Keratinocyte (primary cell): ENCODE data around the gene PALD1. TPM values are rescaled to one million over a fixed set of nuclear protein-coding genes. Genes with fewer than 3 reads are reported as not detected.
"Not testable (repeated sequence)": the region's sequence is repeated elsewhere in the genome, so short reads cannot be mapped to it uniquely, and the experiment has no call there.

Experiments
- DNase-seq: peaks from one replicate; pipeline ENCODE4 v3.0.0-alpha.2; 2011; ENCODE audit warnings: low read depth, missing footprints, low spot score
- FAIRE-seq: peaks from 2 replicates; lab custom pipeline; 2011; peaks lifted over from hg19 to GRCh38; lab: Jason Lieb, UNC
- H2AFZ ChIP-seq: 2 replicates; pipeline ENCODE4 v1.6.0; 2012; ENCODE audit warnings: low read length, control low read depth, inconsistent platforms; ENCODE audit not compliant: control insufficient read depth
- H3K27ac ChIP-seq: 2 replicates; pipeline ENCODE4 v1.5.1; 2011; ENCODE audit warnings: low read length; ENCODE audit not compliant: control insufficient read depth, insufficient read depth
- H3K27me3 ChIP-seq: 3 replicates; pipeline ENCODE4 v1.6.0; 2011; ENCODE audit warnings: low read length; ENCODE audit not compliant: control insufficient read depth, insufficient read depth; ENCODE audit errors: extremely low read depth
- H3K36me3 ChIP-seq, 2 experiments: 2 replicates in 1 of 2; 3 replicates in 1 of 2; pipeline ENCODE4 v1.5.1; 2011; ENCODE audit warnings: low read length in 2 of 2, mild to moderate bottlenecking in 1 of 2; ENCODE audit not compliant: control insufficient read depth in 2 of 2, insufficient read depth in 2 of 2; ENCODE audit errors: extremely low read depth in 1 of 2
- H3K4me1 ChIP-seq: 3 replicates; pipeline ENCODE4 v1.5.1; 2011; ENCODE audit warnings: low read length; ENCODE audit not compliant: control insufficient read depth, insufficient read depth; ENCODE audit errors: extremely low read depth
- H3K4me2 ChIP-seq: 3 replicates; pipeline ENCODE4 v1.6.0; 2011; ENCODE audit warnings: low read depth, low read length; ENCODE audit not compliant: control insufficient read depth, insufficient read depth; ENCODE audit errors: extremely low read depth
- H3K4me3 ChIP-seq, 3 experiments: fragments of 200-600 bp in 1 of 3; sonication (generic) in 1 of 3; 2 replicates in 2 of 3; 3 replicates in 1 of 3; pipeline ENCODE4 v1.5.1; 2011 to 2016; ENCODE audit warnings: low read length in 3 of 3, mild to moderate bottlenecking in 3 of 3, control low read depth in 2 of 3, inconsistent platforms in 1 of 3, low read depth in 1 of 3, mixed read lengths in 1 of 3, mixed run types in 1 of 3, moderate library complexity in 1 of 3; ENCODE audit not compliant: control insufficient read depth in 2 of 3, insufficient read depth in 2 of 3; ENCODE audit errors: extremely low read depth in 1 of 3
- H3K79me2 ChIP-seq: 2 replicates; pipeline ENCODE4 v1.6.0; 2012; ENCODE audit warnings: low read length; ENCODE audit not compliant: control insufficient read depth, insufficient read depth
- H3K9ac ChIP-seq: 3 replicates; pipeline ENCODE4 v1.6.0; 2011; ENCODE audit warnings: low read length; ENCODE audit not compliant: control insufficient read depth, insufficient read depth; ENCODE audit errors: extremely low read depth
- H3K9me1 ChIP-seq: 3 replicates; pipeline ENCODE4 v1.6.0; 2011; ENCODE audit warnings: low read length; ENCODE audit not compliant: control insufficient read depth, insufficient read depth; ENCODE audit errors: extremely low read depth
- H3K9me3 ChIP-seq: 2 replicates; pipeline ENCODE4 v1.5.1; 2012; ENCODE audit warnings: low read depth, low read length; ENCODE audit not compliant: control insufficient read depth
- H4K20me1 ChIP-seq: 3 replicates; pipeline ENCODE4 v1.6.0; 2011; ENCODE audit warnings: low read length; ENCODE audit not compliant: control insufficient read depth, insufficient read depth; ENCODE audit errors: extremely low read depth
- EZH2 ChIP-seq: IDR thresholded peaks from one replicate; pipeline ENCODE4 v1.6.1; 2012; ENCODE audit warnings: inconsistent platforms, mild to moderate bottlenecking, low read length, moderate library complexity
- dilution Hi-C: fragments of 300-500 bp; cut with MboI; formaldehyde crosslinking; loops from one replicate; pipeline ENCODE4 v1.7.0; 2020; ENCODE audit warnings: low sequenced_read_pairs; ENCODE audit not compliant: extremely low pct_ligation_motif_present
- polyA plus RNA-seq, 5 experiments: library from polyadenylated mRNA; depleted of rRNA in 3 of 5; stranded (reverse) in 3 of 5; stranded (forward) in 1 of 5; unstranded in 1 of 5; fragments of >200 nt; gene quantifications; 1 replicate in 1 of 5; 2 replicates in 3 of 5; 3 replicates in 1 of 5; pipeline versions ENCODE4 v1.2.1 to v1.2.3, GENCODE V29; 2011 to 2012; ENCODE audit warnings: missing spikeins in 2 of 5, low read depth in 1 of 5, low replicate concordance in 1 of 5
- TF ChIP-seq, protein P1 (sequence below), 3 experiments: IDR thresholded peaks in 1 of 3; conservative IDR thresholded peaks in 1 of 3; optimal IDR thresholded peaks in 1 of 3; 2 replicates in 2 of 3; 3 replicates in 1 of 3; pipeline versions ENCODE3 to v1.5.1; 2011; ENCODE audit warnings: low read length in 3 of 3, mild to moderate bottlenecking in 3 of 3, moderate library complexity in 2 of 3, control low read depth in 1 of 3, inconsistent platforms in 1 of 3; ENCODE audit not compliant: insufficient read depth in 2 of 3; ENCODE audit errors: extremely low read depth in 1 of 3

Gene PALD1
- polyA plus RNA-seq, 1 donor (not counting 4 experiments of a cell fraction or from before 2014, with no cell fraction given) = 0.83 TPM

DNA sequence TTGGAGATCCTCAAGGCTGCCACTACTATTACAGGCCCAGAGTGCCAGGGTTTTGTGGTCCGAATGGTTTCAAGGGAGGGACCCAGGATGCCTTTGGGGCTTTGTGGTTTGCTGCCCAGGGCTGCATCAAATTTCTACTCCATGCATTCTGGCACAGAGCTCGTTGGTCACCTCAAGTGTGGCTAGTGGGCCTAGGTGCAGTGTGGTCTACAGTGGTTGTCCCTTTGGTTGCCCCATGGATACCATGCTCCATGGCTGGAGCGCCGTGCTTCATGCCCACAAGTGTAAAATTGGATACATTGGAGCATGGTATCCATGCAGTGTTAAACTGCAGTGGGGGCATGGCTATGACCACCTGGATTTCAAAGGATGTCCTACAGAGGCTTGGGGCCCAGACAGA is 129.4 kb downstream of the PALD1 start:
- Histone ChIP-seq H3K9me1 (no peaks in the 10 kb centered on the region), H3K9ac (no peak overlapping the region), H3K79me2 (no peaks in the 10 kb centered on the region), H3K4me2 (no peak overlapping the region), H2AFZ (no peak overlapping the region), H3K27ac (no peak overlapping the region), H3K36me3 (no peaks in the 10 kb centered on the region), H3K4me1 (no peaks in the 10 kb centered on the region), H3K4me3 (no peak overlapping the region), H4K20me1 (no peaks in the 10 kb centered on the region), H3K9me3 (no peaks in the 10 kb centered on the region), H3K27me3 (no peaks in the 10 kb centered on the region)
- FAIRE-seq (no peak), DNase-seq (no peak)
- TF ChIP-seq, protein P1, sequence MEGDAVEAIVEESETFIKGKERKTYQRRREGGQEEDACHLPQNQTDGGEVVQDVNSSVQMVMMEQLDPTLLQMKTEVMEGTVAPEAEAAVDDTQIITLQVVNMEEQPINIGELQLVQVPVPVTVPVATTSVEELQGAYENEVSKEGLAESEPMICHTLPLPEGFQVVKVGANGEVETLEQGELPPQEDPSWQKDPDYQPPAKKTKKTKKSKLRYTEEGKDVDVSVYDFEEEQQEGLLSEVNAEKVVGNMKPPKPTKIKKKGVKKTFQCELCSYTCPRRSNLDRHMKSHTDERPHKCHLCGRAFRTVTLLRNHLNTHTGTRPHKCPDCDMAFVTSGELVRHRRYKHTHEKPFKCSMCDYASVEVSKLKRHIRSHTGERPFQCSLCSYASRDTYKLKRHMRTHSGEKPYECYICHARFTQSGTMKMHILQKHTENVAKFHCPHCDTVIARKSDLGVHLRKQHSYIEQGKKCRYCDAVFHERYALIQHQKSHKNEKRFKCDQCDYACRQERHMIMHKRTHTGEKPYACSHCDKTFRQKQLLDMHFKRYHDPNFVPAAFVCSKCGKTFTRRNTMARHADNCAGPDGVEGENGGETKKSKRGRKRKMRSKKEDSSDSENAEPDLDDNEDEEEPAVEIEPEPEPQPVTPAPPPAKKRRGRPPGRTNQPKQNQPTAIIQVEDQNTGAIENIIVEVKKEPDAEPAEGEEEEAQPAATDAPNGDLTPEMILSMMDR (optimal IDR thresholded peaks at IDR 0.05 in 1 of 3, IDR thresholded peaks at IDR 0.05 in 1 of 3, conservative IDR thresholded peaks at IDR 0.05 in 1 of 3; ENCODE audit: extremely low read depth in 1 of 3, insufficient read depth in 2 of 3, low read length in 3 of 3) = no peak
- no peak for TF ChIP-seq EZH2
- dilution Hi-C loops = no loop called here

DNA sequence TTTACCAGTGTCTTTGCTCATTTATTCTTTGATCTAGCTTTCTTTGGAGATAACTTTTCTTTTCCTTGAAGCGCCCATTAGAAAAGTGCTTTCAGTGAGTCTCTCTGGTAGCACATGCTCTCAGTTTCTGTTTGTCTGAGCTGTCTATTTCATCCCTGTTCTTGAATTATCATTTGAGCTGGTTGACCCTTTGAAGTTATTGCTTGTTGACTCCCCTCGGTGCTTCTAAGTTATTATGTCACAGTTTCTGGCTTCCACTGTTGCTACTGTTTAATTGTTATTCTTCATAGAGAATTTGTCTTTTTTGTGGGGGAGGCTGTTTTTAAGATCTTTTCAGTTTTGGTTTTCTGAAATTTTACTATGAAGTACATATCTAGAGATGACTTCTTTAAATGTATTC is 135.4 kb downstream of the PALD1 start:
- Histone ChIP-seq H3K4me2 (no peak overlapping the region), H3K9me3 (no peaks in the 10 kb centered on the region), H3K4me3 (no peak overlapping the region), H4K20me1 (no peaks in the 10 kb centered on the region), H3K9me1 (no peaks in the 10 kb centered on the region), H3K9ac (no peak overlapping the region), H3K79me2 (no peaks in the 10 kb centered on the region), H2AFZ (no peak overlapping the region), H3K4me1 (peaks cover 6% of the 10 kb centered on the region), H3K36me3 (no peaks in the 10 kb centered on the region), H3K27ac (no peak overlapping the region), H3K27me3 (no peaks in the 10 kb centered on the region)
- DNase-seq = no peak
- TF ChIP-seq, protein P1 (optimal IDR thresholded peaks at IDR 0.05 in 1 of 3, IDR thresholded peaks at IDR 0.05 in 1 of 3, conservative IDR thresholded peaks at IDR 0.05 in 1 of 3; ENCODE audit: extremely low read depth in 1 of 3, insufficient read depth in 2 of 3, low read length in 3 of 3) = no peak
- no peak for TF ChIP-seq EZH2
- dilution Hi-C loops = no loop called here
- FAIRE-seq = no peak

DNA sequence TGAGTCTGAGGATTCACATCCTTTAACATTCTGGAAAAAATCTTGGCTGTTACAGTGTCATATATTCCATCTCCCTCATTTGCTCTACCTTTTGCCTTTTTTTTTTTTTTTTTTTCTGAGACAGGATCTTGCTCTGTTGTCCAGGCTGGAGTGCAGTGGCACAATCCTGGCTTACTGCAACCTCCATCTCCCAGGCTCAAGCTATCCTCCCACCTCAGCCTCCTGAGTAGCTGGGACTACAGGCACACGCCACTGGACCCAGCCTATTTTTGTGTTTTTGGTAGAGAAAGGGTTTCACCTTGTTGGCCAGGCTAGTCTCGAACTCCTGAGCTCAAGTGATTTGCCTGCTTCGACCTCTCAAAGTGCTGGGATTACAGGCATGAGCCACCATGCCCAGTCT is 135.8 kb downstream of the PALD1 start:
- FAIRE-seq, H3K9ac ChIP-seq, H2AFZ ChIP-seq, H3K4me3 ChIP-seq, H4K20me1 ChIP-seq, H3K4me1 ChIP-seq, H3K36me3 ChIP-seq, dilution Hi-C loops, H3K9me3 ChIP-seq, H3K9me1 ChIP-seq, H3K4me2 ChIP-seq, H3K27me3 ChIP-seq, DNase-seq, H3K27ac ChIP-seq, H3K79me2 ChIP-seq: not testable (repeated sequence)
